ENCODE data around the gene JAK1.

JAK1 gene

GRCh38 chr1:64887689-64888217, 78.6 kb downstream of the JAK1 start:
- DNase-seq: no peak

GRCh38 chr1:64886877-64887276, 79.5 kb downstream of the JAK1 start:
- DNase-seq: no peak

GRCh38 chr1:64885648-64886047, 80.7 kb downstream of the JAK1 start:
- no peak for DNase-seq

- DNase-seq: no peak
Observed at GRCh38 chr1:64884261-64885040, 81.9 kb downstream of the JAK1 start.

GRCh38 chr1:64882574-64883255, 83.6 kb downstream of the JAK1 start:
- peak in 1 of 2 donors; percentile 18 for DNase-seq

GRCh38 chr1:64881281-64881680, 85.1 kb downstream of the JAK1 start:
- DNase-seq: no peak

GRCh38 chr1:64880449-64880848, 85.9 kb downstream of the JAK1 start:
- DNase-seq: no peak

GRCh38 chr1:64878931-64879611, 87.3 kb downstream of the JAK1 start:
- no peak for DNase-seq

- DNase-seq: no peak
Observed at GRCh38 chr1:64878090-64878489, 88.3 kb downstream of the JAK1 start.

- DNase-seq: no peak
Observed at GRCh38 chr1:64877598-64877997, 88.8 kb downstream of the JAK1 start.

GRCh38 chr1:64877151-64877550, 89.2 kb downstream of the JAK1 start:
- peak; percentile 25 to 66 for DNase-seq

GRCh38 chr1:64875606-64876005, 90.7 kb downstream of the JAK1 start:
- no peak for DNase-seq

GRCh38 chr1:64875101-64875500, 91.2 kb downstream of the JAK1 start:
- DNase-seq: no peak

GRCh38 chr1:64874666-64875065, 91.7 kb downstream of the JAK1 start:
- DNase-seq: no peak

- DNase-seq: no peak
Observed at GRCh38 chr1:64873576-64873975, 92.8 kb downstream of the JAK1 start.

GRCh38 chr1:64872067-64872466, 94.3 kb downstream of the JAK1 start:
- DNase-seq: no peak

- DNase-seq: no peak
Observed at GRCh38 chr1:64871256-64871655, 95.1 kb downstream of the JAK1 start.

GRCh38 chr1:64867266-64867665, 99.1 kb downstream of the JAK1 start:
- DNase-seq: no peak

GRCh38 chr1:64866689-64867088, 99.7 kb downstream of the JAK1 start:
- no peak for DNase-seq

GRCh38 chr1:64865105-64865757, 101.1 kb downstream of the JAK1 start:
- DNase-seq: no peak

GRCh38 chr1:64864018-64864940, 102.1 kb downstream of the JAK1 start:
- DNase-seq: peak; percentile 78 to 84

- DNase-seq: peak in 1 of 2 donors; percentile 20
Observed at GRCh38 chr1:64861611-64862010, 104.7 kb downstream of the JAK1 start.
